MM.1S (cell line): ENCODE data around the gene MIOX.
"Not testable (repeated sequence)": the region's sequence is repeated elsewhere in the genome, so short reads cannot be mapped to it uniquely, and the experiment has no call there.

Source experiments
- DNase-seq: peaks from one replicate; pipeline ENCODE4 v3.0.0-alpha.2; 2015
- H2AFZ ChIP-seq: fragments of 300-600 bp; sonication (generic); 2 replicates; pipeline ENCODE4 v1.6.0; 2016; ENCODE audit warnings: antibody characterized with exemption, low read length
- H3F3A ChIP-seq: fragments of 300-600 bp; sonication (generic); 2 replicates; pipeline ENCODE4 v1.6.1; 2016; ENCODE audit warnings: mild to moderate bottlenecking, antibody characterized with exemption, low read length, moderate library complexity, mixed read lengths; ENCODE audit not compliant: insufficient read depth
- H3K27ac ChIP-seq: fragments of 300-600 bp; sonication (generic); 2 replicates; pipeline ENCODE4 v1.5.1; 2016; ENCODE audit warnings: mild to moderate bottlenecking, low read length
- H3K27me3 ChIP-seq: fragments of 300-600 bp; sonication (generic); replicated peaks from 2 replicates; pipeline ENCODE4 v1.6.0; 2016; ENCODE audit warnings: low read length; ENCODE audit not compliant: insufficient read depth
- H3K36me3 ChIP-seq: fragments of 300-600 bp; sonication (generic); replicated peaks from 2 replicates; pipeline ENCODE4 v1.6.1; 2016; ENCODE audit warnings: mild to moderate bottlenecking, low read length, mixed read lengths; ENCODE audit not compliant: insufficient read depth
- H3K4me1 ChIP-seq: fragments of 300-600 bp; sonication (generic); 2 replicates; pipeline ENCODE4 v1.6.1; 2016; ENCODE audit warnings: low read length, mixed read lengths
- H3K4me2 ChIP-seq: fragments of 300-600 bp; sonication (generic); 2 replicates; pipeline ENCODE4 v1.6.0; 2016; ENCODE audit warnings: low read depth, low read length
- H3K4me3 ChIP-seq: fragments of 300-600 bp; sonication (generic); 2 replicates; pipeline ENCODE4 v1.5.1; 2016; ENCODE audit warnings: low read length, mixed read lengths
- H3K79me2 ChIP-seq: fragments of 300-600 bp; sonication (generic); 2 replicates; pipeline ENCODE4 v1.6.1; 2016; ENCODE audit warnings: mixed run types, low read length, mixed read lengths
- H3K9ac ChIP-seq: fragments of 300-600 bp; sonication (generic); 2 replicates; pipeline ENCODE4 v1.6.1; 2016; ENCODE audit warnings: low read length, mixed read lengths
- H3K9me2 ChIP-seq: fragments of 300-600 bp; sonication (generic); replicated peaks from 2 replicates; pipeline ENCODE4 v1.6.1; 2016; ENCODE audit warnings: mild to moderate bottlenecking, low read length, mixed read lengths; ENCODE audit not compliant: insufficient read depth
- H3K9me3 ChIP-seq: fragments of 300-600 bp; sonication (generic); replicated peaks from 2 replicates; pipeline ENCODE4 v1.6.1; 2016; ENCODE audit warnings: mild to moderate bottlenecking, low read length, mixed read lengths; ENCODE audit not compliant: insufficient read depth
- H4K20me1 ChIP-seq: fragments of 300-600 bp; sonication (generic); 2 replicates; pipeline ENCODE4 v1.6.1; 2016; ENCODE audit warnings: mild to moderate bottlenecking, low read length, moderate library complexity, mixed read lengths; ENCODE audit not compliant: insufficient read depth
- CTCF ChIP-seq: fragments of 300-600 bp; sonication (generic); IDR thresholded peaks from 2 replicates; pipeline ENCODE4 v1.5.1; 2016; ENCODE audit warnings: antibody characterized with exemption, low read length, mixed read lengths
- EZH2 ChIP-seq: fragments of 300-600 bp; sonication (generic); optimal IDR thresholded peaks from 2 replicates; pipeline ENCODE3; 2017; ENCODE audit warnings: low read depth, mild to moderate bottlenecking, antibody characterized with exemption, low read length, mixed read lengths
- EZH2phosphoT487 ChIP-seq: fragments of 300-600 bp; sonication (generic); IDR thresholded peaks from 2 replicates; pipeline ENCODE4 v1.6.1; 2018; ENCODE audit warnings: antibody characterized with exemption, low read length

The MIOX gene

GRCh38 chr22:50519151-50519550, 32.5 kb downstream of the MIOX start:
- no peak for TF ChIP-seq EZH2phosphoT487
- TF ChIP-seq EZH2, result no peak
- no peak for TF ChIP-seq CTCF
- Histone ChIP-seq H4K20me1 (peaks cover 6% of the 10 kb centered on the region; the same call in 1 of the 2 replicates), H3F3A (peaks cover 3% of the 10 kb centered on the region; the same call in 1 of the 2 replicates), H3K27me3 (no peaks in the 10 kb centered on the region), H3K36me3 (0 out of 2 replicates have a peak, but pooled peaks cover 3% of the 10 kb centered on the region), H3K9me2 (no peaks in the 10 kb centered on the region), H3K79me2 (peaks cover 63% of the 10 kb centered on the region), H2AFZ (no peak overlapping the region), H3K4me3 (no peak overlapping the region), H3K9me3 (no peaks in the 10 kb centered on the region), H3K27ac (no peak overlapping the region), H3K4me2 (no peak overlapping the region), H3K4me1 (peaks cover 10% of the 10 kb centered on the region), H3K9ac (no peak overlapping the region)
- DNase-seq, result no peak

GRCh38 chr22:50520184-50520583, 33.5 kb downstream of the MIOX start:
- Histone ChIP-seq H3K79me2 (peaks cover 63% of the 10 kb centered on the region), H3K4me1 (peaks cover 14% of the 10 kb centered on the region), H3F3A (peaks cover 10% of the 10 kb centered on the region; the same call in 1 of the 2 replicates)
- H4K20me1 ChIP-seq, H3K9me2 ChIP-seq, H3K4me3 ChIP-seq, H3K27ac ChIP-seq, DNase-seq, H3K9ac ChIP-seq, H3K9me3 ChIP-seq, H3K4me2 ChIP-seq, H3K36me3 ChIP-seq, H3K27me3 ChIP-seq, H2AFZ ChIP-seq: not testable (repeated sequence)

- Histone ChIP-seq H3K4me3 (no peak overlapping the region), H3K9ac (no peak overlapping the region), H4K20me1 (no peaks in the 10 kb centered on the region), H3K27me3 (no peaks in the 10 kb centered on the region), H2AFZ (no peak overlapping the region), H3K9me2 (no peaks in the 10 kb centered on the region), H3K4me1 (peaks cover 14% of the 10 kb centered on the region), H3K27ac (no peak overlapping the region), H3K4me2 (no peak overlapping the region), H3F3A (peaks cover 11% of the 10 kb centered on the region; the same call in 1 of the 2 replicates), H3K79me2 (peaks cover 58% of the 10 kb centered on the region), H3K36me3 (0 out of 2 replicates have a peak, but pooled peaks cover 3% of the 10 kb centered on the region), H3K9me3 (no peaks in the 10 kb centered on the region)
- TF ChIP-seq EZH2phosphoT487 (no peak), EZH2 (no peak), CTCF (no peak)
- no peak for DNase-seq
Measured at GRCh38 chr22:50520826-50521453, 34.3 kb downstream of the MIOX start.

GRCh38 chr22:50521710-50522109, 35.1 kb downstream of the MIOX start:
- no peak for DNase-seq
- TF ChIP-seq CTCF (no peak), EZH2phosphoT487 (no peak), EZH2 (no peak)
- H3K9me3 ChIP-seq, result no peaks in the 10 kb centered on the region
- peaks cover 11% of the 10 kb centered on the region; the same call in 1 of the 2 replicates for H3F3A ChIP-seq
- H3K4me1 ChIP-seq, result peaks cover 17% of the 10 kb centered on the region
- H3K9me2 ChIP-seq, result no peaks in the 10 kb centered on the region
- H4K20me1 ChIP-seq, result no peaks in the 10 kb centered on the region
- H3K9ac ChIP-seq, result no peak overlapping the region
- no peak overlapping the region for H2AFZ ChIP-seq
- H3K36me3 ChIP-seq, result 0 out of 2 replicates have a peak, but pooled peaks cover 1% of the 10 kb centered on the region
- no peak overlapping the region for H3K4me2 ChIP-seq
- H3K27me3 ChIP-seq, result no peaks in the 10 kb centered on the region
- peaks cover 54% of the 10 kb centered on the region for H3K79me2 ChIP-seq
- H3K4me3 ChIP-seq, result no peak overlapping the region
- H3K27ac ChIP-seq, result no peak overlapping the region
